ENCODE measurements around the gene FRAT2.

FRAT2 gene

DNA sequence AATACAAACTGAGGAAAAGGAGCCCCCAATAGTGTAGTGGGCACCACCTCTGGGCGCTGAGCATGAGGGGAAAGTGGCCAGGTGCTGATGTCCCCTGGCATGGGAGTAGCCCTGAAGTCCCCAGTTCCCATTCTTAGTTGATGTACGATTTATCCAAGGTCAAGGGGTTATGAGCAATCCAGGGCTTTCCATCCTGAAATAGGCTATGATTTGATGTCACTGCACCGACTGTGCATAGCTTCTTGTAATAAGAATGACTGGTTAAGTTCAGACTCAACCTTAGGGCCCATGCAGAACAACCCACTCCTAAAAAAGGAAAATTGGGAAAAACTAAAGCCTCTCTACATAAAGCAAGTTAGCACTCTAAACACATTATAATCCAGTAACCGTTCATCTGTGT, 11.0 kb downstream of the FRAT2 start:
- no peak for DNase-seq

DNA sequence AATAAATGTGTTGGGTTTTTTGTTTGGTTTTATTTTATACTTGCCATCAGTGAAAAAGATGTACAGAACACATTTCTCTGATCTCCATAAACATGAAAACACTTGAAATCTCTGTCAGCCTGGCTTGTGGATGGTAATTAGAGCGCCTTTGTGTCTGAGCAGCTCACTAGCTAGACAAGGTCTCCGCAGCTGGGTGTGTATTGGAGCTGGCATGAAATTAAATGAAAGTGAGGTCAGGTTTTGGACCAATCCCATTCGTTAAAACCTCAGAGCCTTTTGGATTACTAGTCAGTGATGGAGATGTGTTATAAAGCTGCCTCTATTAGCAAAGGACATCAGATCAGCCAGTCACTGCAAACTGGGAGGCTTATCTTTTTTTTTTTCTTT, 12.7 kb downstream of the FRAT2 start:
- no peak for DNase-seq

DNA sequence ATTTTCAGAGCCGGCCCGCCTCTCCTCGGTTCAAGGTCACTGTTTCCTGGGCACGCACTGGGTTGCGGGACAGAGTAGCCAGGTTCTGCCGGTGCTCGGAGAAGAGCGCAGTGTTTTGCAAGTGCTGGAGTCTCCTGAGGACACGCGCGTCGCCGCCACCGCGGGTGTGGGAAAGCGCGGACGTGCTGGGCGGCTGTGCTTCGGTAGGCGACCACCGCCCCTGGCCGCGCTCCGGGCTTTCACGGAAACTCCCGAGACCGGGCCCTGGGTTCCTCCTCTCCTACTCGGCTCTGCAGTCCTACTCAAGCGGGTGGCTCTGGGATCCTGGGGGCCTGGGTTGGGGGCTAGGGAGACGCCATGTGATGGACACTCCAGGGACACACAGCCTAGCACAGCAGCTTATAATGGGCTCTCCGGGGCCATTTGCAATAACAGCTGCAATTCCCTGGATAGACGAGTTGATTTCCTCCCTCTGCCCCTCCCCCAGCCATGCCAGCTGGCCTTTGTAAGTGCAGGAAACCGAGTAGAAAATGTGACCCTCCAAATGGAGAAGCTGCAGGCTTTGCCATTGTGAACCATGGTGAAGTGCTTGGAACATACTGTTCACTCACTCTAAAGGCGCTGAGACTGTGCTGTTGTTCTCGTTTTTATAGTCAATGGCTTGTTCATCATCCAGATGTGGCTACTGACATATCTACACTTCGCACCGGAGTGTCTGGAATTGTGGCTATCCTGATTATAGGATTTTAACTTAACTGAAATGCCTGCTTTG, 13.3 kb downstream of the FRAT2 start:
- DNase-seq = no peak

DNA sequence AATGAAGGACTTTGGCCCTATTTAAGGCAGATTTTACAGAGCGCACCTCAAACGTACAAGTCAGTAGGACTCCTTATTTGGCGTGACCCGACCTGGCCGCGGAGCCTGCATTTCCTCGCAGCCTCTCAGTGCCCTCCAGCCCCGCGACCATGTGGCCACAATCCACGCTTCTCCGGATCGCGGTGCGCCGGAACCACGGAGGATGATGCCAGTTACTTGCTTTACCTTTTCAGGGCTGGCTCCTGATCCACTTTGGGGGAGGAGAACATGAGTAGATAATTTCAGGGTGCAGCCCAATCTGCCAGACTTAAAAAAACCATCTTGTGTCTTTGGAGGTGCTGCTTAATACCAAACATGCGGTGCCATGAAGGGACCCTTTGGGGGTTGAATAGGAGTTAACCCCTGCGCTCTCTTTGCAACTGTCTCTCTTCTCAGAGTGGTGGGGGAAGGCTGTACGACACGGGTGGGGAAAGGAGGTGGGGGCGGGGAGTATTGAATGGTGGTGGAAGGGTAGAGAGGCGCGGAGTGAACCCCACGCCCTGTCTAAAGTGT, 14.0 kb downstream of the FRAT2 start:
- no peak for DNase-seq

DNA sequence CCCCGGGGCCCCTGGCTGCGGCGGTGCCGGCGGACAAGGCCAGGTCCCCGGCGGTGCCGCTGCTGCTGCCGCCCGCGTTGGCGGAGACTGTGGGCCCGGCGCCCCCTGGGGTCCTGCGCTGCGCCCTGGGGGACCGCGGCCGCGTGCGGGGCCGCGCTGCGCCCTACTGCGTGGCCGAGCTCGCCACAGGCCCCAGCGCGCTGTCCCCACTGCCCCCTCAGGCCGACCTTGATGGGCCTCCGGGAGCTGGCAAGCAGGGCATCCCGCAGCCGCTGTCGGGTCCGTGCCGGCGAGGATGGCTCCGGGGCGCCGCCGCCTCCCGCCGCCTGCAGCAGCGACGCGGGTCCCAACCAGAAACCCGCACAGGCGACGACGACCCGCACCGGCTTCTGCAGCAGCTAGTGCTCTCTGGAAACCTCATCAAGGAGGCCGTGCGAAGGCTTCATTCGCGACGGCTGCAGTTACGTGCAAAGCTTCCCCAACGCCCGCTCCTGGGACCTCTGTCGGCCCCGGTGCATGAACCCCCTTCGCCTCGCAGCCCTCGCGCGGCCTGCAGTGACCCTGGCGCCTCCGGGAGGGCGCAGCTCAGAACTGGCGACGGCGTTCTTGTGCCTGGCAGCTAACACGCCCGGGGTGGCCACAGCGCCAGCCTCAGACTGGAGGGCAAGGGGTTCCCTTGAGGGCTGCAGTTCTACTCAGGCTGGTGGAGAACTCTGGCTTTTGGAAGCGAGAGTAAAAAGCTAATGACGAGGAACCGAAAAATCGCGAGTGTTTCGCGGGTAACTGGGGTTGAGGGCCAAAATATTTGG, 14.7 kb downstream of the FRAT2 start:
- DNase-seq = peak; percentile 50

DNA sequence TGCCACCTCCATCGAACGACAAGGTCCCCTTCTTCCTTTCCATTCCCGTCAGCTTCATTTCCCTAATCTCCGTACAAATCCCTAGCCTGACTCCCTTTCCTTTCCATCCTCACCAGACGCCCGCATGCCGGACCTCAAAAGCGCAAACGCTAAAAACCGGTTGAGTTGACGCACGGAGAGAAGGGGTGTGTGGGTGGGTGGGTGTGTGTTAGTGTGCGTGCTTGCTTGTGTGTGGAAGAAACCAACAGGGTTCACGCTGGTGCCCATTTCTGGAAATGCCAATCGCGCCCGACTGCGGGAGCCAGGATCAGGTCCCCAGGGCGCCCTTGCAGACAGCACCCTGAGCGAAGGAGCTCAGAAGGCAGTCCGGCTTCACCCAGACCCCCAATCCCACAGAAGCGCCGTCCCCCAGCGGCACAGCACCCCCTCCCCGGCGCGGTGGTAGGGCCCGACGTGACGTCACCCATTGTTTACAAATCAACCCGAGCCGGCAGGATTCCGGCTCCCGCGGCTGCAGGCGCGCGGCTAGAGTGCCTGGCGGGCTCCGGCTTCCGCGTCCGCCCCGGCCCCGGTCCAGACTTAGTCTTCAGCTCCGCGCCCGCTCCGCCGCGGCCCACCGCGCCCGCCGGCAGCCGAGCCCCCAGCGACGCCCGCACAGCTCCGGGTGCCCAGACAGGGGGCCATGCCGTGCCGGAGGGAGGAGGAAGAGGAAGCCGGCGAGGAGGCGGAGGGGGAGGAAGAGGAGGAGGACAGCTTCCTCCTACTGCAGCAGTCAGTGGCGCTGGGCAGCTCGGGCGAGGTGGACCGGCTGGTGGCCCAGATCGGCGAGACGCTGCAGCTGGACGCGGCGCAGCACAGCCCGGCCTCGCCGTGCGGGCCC, 15.5 kb downstream of the FRAT2 start, which contains the start of gene FRAT1:
Gene FRAT1, plus strand, starts transcription at position 500 of the 880 bp plus-strand sequence. Its CDS starts 183 bp downstream, at position 683.
- DNase-seq = peak; percentile 86

DNA sequence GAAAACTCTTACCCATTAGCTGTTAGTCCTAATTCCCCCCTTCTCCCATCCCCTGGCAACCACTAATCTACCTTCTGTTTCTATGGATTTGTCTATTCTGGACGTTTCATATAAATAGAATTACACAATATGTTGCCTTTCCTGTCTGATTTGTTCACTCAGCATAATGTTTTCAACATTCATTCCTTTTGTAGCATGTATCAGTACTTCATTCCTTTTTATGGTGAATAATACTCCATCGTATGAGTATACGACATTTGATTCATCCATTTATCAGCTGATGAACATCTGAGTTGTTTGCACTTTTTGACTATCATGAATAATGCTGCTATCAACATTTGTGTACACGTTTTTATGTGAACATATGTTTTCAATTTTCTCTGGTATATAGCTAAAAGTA, 19.9 kb downstream of the FRAT2 start:
- no peak for DNase-seq

DNA sequence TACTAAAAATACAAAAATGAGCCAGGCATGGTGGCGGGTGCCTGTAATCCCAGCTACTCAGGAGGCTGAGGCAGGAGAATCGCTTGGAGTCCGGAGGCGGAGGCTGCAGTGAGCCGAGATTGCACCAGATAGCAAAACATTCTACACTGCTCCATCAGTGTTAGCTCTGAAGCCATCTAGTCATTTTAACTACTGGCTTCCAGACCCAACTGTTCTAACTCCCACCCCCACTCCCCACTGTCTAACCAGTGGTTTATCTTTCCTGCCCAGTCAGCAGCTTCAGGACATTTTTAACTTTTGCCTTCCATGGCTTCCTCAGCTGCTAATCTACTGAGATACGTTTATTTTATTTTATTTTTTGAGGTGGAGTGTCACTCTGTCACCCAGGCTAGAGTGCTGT, 21.6 kb downstream of the FRAT2 start:
- no peak for DNase-seq

DNA sequence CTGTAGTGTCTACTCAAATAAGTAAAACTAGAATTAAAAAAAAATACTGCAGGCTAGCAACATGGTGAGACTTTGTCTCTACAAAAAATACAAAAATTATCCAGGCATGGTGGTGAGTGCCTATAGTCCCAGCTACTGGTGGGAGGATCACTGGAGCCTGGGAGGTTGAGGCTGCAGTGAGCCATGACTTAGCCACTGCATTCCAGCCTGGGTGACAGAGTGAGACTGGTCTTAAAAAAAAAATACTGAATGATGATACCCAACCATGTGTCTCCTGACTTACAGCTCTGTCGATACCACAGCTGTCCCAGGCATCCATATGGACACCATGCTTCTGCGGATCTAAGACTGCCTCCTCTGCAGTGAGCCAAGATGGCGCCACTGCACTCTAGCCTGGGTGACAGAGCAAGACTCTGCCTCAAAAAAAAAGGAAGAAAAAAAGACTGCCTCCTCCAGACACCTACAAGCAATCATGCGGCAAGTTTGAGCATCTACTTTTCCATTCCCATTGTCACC, 23.4 kb downstream of the FRAT2 start:
- no peak for DNase-seq

DNA sequence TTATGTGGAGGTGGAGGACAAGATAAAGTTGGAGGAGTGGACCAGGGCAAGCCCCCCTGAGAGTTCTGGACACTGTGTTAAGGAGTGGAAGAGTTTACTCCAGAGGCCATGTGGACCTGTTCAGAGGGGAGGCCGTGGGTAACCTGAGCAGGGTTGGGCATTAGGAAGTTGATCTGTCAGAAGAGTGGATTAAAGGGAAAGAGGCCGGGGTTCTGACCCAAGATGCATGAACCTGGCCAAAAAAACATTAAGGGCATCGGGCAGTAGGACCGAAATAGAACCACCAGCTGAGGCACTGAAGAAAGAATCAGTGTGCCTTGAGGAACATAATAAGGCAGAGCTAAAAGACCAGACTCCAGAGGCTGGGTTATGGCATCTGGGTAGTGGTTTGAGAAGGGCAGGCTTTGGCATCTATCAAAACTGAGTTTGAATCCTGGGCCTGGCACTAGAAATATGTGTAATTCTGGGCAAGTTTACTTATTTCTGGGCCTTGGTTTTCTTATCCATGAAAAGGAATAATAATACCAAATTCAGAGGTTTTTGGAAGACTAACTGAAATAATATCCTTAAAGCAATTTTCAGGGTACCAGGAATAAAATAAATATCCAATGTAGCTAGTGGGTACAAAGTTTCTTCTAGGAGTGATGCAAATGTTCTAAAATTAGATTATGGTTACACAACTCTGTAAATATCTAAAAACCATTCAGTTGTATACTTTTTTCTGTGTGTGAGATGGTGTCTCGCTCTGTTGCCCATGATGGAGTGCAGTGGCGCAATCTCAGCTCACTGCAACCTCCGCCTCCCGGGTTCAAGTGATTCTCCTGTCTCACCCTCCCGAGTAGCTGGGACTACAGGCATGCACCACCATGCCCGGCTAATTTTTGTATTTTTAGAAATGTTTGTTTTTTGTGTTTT, 26.4 kb downstream of the FRAT2 start:
- no peak for DNase-seq

DNA sequence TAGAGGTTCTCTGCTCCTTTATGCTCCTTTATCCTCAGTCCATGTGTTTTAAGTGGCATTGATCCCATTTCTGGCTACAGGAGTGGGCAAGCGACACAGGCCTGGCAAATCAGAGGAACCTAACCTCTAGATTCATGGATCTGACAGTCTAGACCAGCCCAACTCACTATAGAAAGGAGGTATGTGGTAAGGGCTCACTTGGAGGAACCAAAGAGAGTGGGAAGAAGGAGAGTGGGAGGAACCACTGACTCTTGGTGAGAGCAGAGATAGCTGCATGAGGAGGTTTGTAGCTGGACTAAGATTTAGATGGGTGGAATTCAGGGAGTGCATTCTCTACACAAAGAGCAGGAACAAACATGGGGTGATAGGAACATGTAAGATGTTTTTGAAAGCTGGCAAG, 27.1 kb downstream of the FRAT2 start:
- no peak for DNase-seq

DNA sequence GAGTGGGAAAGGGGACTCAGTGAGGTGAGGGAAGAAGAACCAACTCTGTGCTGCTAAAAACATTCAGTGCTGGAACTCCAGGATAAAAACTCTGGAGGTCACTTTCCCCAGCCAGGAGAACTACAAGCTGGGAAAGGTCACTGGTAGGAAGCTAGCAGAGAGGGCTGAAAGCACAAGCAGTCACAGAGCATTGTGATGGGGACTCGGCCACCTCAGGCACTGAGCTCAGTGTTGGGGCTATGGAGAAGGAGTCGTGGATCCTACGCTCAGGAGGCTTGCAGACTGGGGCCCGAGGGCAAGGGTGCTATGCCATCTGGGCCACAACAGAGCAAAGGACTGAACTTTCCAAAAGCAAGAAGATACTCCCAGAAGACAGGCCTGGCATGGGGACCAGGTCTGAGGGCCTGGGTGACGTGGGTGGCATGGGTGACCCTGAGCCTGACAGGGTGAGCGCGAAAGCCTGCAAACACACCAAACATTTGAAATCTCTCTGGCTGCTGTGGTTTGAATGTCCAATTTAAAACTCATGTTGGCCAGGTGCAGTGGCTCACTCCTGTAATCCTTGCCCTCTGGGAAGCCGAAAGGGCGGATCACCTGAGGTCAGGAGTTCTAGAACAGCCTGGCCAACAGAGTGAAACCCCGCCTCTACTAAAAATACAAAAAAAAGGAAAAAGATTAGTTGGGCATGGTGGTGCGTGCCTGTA, 32.3 kb downstream of the FRAT2 start:
- no peak for DNase-seq

DNA sequence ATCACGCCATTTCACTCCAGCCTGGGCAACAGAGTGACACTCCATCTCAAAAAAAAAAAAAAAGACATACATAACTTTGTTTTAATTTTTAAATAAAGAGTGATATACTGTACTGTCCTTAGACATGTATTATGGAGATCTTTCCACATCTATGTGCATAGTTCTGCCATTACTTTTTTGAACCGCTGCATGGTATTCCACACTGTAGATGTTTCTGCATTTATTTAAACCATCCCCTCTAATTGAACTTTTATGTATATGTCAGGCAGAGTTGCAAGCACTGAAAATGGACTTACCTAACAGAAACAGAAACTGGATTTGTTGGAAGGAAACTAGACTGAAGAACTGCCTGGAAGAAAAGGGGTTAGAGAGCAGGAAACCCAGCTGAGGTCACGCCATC, 33.5 kb downstream of the FRAT2 start:
- no peak for DNase-seq

DNA sequence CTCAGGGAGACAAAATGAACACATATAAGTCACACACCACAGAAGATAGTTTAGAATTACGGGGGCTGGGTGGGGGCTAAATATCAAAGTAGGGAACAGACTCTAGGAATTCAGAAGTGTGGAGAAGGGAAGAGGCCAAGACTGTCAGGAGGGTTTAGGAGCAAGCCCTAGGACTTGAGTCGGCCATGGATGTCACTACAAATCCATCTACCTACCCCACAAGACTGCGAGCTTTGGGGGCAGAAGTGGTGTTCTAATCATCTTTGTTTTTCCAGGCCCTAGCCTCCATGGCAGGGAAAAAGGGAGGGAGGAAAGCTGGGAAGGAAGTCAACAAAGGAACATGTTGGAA, 36.3 kb downstream of the FRAT2 start:
- no peak for DNase-seq

DNA sequence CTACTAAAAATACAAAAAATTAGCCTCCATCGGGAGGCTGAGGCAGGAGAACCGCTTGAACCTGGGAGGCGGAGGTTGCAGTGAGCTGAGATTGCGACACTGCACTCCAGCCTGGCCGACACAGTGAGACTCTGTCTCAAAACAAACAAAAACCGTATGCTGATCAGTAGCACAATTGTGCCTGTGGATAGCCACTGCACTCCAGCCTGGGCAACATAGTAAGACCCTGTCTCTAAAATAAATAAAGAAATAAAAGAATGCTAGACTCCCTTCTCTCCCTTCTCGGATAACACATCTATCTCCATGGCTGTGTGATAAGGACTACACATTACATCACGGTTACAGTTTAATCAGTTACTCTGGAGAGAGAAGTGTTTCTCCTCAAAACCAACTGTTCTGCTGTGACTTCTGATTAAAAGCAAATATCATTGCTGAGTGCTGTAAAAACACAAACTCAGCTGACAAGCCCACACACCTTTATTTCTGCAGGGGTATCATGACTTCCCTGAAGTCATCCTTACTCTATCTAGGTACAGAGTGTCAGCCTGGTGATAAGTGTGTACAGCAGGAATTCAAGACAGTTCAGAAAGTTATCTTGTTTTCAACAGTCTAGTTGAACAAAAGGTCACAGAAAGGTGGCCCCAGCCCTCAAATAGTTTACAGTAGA, 36.8 kb downstream of the FRAT2 start:
- no peak for DNase-seq

DNA sequence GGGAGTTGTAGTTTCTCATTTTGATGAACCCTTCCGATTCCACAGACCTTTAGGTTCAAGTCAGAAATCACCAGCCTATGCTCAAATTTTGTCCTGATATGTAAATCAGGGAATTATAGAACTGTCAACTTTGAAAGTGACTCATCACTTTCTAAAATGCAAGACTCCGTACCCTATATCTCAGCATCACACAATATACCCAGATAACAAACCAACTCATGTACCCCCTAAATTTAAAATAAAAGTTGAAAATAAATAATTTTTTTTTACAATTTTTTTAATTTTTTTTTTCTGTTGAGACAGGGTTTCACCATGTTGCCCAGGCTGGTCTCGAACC, 41.7 kb downstream of the FRAT2 start:
- DNase-seq = no peak

DNA sequence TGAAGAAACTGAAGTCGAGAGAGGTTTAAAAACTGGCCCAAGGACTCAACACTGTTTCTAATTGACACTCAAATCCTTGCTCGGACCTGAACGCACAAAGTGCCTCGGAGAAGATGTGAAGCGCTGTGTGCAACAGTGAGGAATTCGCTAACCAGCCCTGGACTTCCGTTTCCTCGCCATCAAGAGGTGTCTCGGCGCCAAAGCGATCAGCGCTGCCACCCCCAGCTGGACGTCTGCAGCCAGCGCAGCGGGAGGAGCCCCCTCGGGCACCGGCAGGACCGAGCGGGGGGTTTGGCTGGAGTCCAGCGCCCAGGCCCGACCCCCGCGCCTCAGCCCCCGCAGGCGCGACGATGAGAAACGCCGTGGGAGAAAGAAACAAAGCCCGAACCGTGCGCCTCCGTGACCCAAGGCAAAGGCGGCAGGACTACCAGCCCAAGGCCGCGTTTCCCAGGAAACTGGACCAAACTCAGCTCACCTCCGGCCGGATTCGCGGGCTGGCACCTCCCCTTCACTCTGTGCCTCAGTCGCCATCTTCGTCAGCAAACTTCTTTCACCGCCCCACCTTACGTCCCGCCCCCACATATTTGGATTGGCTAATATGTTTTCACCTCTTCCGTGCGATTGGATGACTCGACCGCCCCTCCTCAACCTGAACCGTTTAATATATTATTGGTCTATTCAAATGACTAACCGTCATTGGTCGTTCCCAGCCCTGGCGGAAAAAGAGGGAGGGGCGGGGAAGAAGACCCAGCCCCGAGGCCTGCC, 42.2 kb downstream of the FRAT2 start, which contains the start of gene ARHGAP19:
Gene ARHGAP19, minus strand, starts transcription at position 541 of the 765 bp plus-strand sequence. Its CDS starts 10 bp downstream, at position 531.
- DNase-seq = peak; percentile 99

DNA sequence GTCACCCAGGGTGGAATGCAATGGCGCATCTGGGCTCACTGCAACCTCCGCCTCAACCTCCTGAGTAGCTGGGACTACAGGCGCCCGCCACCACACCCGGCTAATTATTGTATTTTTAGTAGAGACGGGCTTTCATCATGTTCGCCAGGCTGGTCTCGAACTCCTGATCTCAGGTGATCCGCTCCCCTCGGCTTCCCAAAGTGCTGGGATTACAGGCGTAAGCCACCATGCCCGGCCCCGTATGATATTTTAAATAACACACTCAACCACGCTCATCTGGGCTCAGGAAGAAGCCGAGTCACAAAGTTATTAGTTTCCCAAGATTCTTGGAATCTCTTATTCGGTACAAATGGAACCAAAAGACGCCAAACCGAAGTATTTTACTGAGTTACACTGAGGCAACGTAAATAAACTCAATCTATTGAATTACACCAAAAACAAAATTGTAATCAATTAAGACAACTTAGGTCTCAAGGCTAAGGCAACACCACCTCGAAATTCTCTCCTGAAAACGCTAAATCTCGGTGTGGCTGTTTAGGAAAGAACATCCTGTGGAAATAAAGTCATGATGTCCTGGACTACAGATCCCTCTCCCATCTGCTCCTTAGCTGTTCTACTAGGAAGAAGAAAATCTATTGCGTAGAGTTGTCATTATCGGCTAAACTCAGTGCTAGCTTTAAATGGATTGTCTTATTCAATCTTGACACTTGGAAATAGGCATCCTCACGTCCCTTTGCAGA, 43.0 kb downstream of the FRAT2 start:
- no peak for DNase-seq
